ENCODE measurements around the gene NFYB. TPM values are rescaled to one million over a fixed set of nuclear protein-coding genes. Genes with fewer than 3 reads are reported as not detected.

NFYB gene
- total RNA-seq, 4 donors from 2014 or later, result 16.5 to 35.1 (median 21.4) TPM

- no peaks in the 10 kb centered on the region for H3K27me3 ChIP-seq
- no peak for DNase-seq
- no peaks in the 10 kb centered on the region for H3K9me3 ChIP-seq
- intact Hi-C loops (cut with DNase I; ENCODE audit: low total_unique reads) (no loop called here), in situ Hi-C loops (cut with MboI; ENCODE audit: low sequenced_read_pairs in 4 of 4) (no loop called here)
- H3K4me1 ChIP-seq, result peaks cover 35 to 38% of the 10 kb centered on the region in 2 donors
- TF ChIP-seq, protein P1, sequence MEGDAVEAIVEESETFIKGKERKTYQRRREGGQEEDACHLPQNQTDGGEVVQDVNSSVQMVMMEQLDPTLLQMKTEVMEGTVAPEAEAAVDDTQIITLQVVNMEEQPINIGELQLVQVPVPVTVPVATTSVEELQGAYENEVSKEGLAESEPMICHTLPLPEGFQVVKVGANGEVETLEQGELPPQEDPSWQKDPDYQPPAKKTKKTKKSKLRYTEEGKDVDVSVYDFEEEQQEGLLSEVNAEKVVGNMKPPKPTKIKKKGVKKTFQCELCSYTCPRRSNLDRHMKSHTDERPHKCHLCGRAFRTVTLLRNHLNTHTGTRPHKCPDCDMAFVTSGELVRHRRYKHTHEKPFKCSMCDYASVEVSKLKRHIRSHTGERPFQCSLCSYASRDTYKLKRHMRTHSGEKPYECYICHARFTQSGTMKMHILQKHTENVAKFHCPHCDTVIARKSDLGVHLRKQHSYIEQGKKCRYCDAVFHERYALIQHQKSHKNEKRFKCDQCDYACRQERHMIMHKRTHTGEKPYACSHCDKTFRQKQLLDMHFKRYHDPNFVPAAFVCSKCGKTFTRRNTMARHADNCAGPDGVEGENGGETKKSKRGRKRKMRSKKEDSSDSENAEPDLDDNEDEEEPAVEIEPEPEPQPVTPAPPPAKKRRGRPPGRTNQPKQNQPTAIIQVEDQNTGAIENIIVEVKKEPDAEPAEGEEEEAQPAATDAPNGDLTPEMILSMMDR (IDR thresholded peaks at IDR 0.05 in 4 of 5, conservative IDR thresholded peaks at IDR 0.05 in 1 of 5), result no peak
- no peak for TF ChIP-seq POLR2A (IDR thresholded peaks at IDR 0.05)
- H3K27ac ChIP-seq, result no peak overlapping the region
- no peak overlapping the region for H3K4me3 ChIP-seq
- peak in 1 of 2 donors; percentile 19 for ATAC-seq
- peaks cover 7 to 21% of the 10 kb centered on the region in 2 donors for H3K36me3 ChIP-seq
Observed at GRCh38 chr12:104131609-104132008, 6.4 kb downstream of the NFYB start.

DNA sequence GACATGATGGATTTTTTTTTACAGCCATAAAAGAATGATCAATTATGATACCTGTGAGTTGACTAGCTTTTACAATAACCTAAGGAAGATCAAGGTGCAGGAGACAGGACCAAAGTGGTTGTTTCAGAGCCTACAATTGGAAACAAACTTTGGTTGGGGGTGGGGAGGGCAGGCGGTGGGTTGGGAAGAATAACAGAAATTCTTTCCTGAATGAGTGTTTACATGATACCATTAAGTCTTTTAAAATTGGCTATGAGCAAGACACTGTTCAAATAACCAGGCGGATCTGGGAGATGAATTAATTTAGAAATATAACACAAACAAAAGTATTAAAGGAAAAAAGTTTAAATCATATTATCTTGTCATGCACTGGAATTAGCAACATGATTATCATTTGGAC is 7.2 kb downstream of the NFYB start:
- no peaks in the 10 kb centered on the region for H3K9me3 ChIP-seq
- no peak for ATAC-seq

DNA sequence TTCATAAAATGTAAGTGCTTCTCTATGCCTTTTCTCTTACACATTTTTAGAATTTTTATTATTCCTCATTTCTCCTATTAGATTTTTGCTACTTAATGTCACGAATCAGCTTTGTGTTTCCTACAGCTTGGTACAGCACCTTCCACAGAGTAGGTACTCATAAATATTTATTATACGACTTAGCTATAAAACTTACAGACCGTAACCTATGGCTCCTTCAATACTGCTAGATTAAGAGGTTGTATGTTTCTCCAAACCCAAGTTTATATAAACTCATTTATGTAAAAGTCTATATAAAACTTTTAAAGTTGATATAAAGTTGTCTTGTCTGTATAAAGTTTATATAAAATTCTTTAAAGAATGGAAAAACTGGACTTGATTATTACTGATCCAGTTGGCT is 11.5 kb downstream of the NFYB start:
- H3K27me3 ChIP-seq, result no peaks in the 10 kb centered on the region
- in situ Hi-C loops (cut with MboI; ENCODE audit: low sequenced_read_pairs in 4 of 4) (no loop called here), intact Hi-C loops (cut with DNase I; ENCODE audit: low total_unique reads) (no loop called here)
- DNase-seq (no peak), ATAC-seq (no peak)
- no peak overlapping the region for H3K27ac ChIP-seq
- H3K4me3 ChIP-seq, result no peak overlapping the region
- H3K4me1 ChIP-seq, result peaks cover 6 to 13% of the 10 kb centered on the region in 2 donors
- TF ChIP-seq POLR2A (IDR thresholded peaks at IDR 0.05), result no peak
- TF ChIP-seq, protein P1 (IDR thresholded peaks at IDR 0.05 in 4 of 5, conservative IDR thresholded peaks at IDR 0.05 in 1 of 5), result no peak
- peaks cover 10 to 45% of the 10 kb centered on the region in 2 donors for H3K36me3 ChIP-seq
- no peaks in the 10 kb centered on the region for H3K9me3 ChIP-seq

More for the DNA sequence above, 7.2 kb downstream of the NFYB start:
- intact Hi-C loops (cut with DNase I; ENCODE audit: low total_unique reads) (no loop called here), in situ Hi-C loops (cut with MboI; ENCODE audit: low sequenced_read_pairs in 4 of 4) (no loop called here)
- H3K36me3 ChIP-seq, result peaks cover 9 to 29% of the 10 kb centered on the region in 2 donors
- DNase-seq, result no peak
- peaks cover 26 to 29% of the 10 kb centered on the region in 2 donors for H3K4me1 ChIP-seq
- no peak overlapping the region for H3K4me3 ChIP-seq
- no peak for TF ChIP-seq POLR2A (IDR thresholded peaks at IDR 0.05)
- TF ChIP-seq, protein P1 (IDR thresholded peaks at IDR 0.05 in 4 of 5, conservative IDR thresholded peaks at IDR 0.05 in 1 of 5), result no peak
- H3K27me3 ChIP-seq, result no peaks in the 10 kb centered on the region
- no peak overlapping the region for H3K27ac ChIP-seq

DNA sequence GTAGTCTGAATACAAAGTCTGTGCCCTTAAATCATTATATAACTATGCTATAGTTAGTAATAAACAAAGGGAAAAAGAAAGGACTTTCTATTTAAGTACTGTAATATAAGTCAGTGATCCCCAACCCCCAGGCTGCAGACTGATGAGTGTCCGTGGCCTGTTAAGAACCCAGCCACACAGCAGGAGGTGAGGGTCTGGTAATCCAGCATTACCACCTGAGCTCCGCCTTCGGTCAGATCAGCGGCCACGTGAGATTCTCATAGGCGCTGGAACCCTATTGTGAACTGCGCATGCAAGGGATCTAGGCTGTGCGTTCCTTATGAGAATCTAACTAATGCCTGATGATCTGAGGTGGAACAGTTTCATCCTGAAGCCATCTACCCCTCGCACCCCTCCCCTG is 15.7 kb downstream of the NFYB start:
- intact Hi-C loops (cut with DNase I; ENCODE audit: low total_unique reads), result no loop called here
- H3K4me3 ChIP-seq, result no peak overlapping the region
- no peaks in the 10 kb centered on the region for H3K27me3 ChIP-seq
- no peaks in the 10 kb centered on the region for H3K4me1 ChIP-seq
- TF ChIP-seq, protein P1 (IDR thresholded peaks at IDR 0.05 in 4 of 5, conservative IDR thresholded peaks at IDR 0.05 in 1 of 5), result no peak
- TF ChIP-seq POLR2A (IDR thresholded peaks at IDR 0.05), result no peak
- DNase-seq, result no peak
- in situ Hi-C loops (cut with MboI; ENCODE audit: low sequenced_read_pairs in 4 of 4), result loop anchor here in 1 of 4 donors (25.0 kb wide), 1 partner anchor 185 kb away; the partner anchor contains the start of gene HSP90B1
- H3K36me3 ChIP-seq, result peaks cover 3 to 71% of the 10 kb centered on the region in 2 donors
- H3K9me3 ChIP-seq, result no peaks in the 10 kb centered on the region
- H3K27ac ChIP-seq, result no peak overlapping the region
- no peak for ATAC-seq

DNA sequence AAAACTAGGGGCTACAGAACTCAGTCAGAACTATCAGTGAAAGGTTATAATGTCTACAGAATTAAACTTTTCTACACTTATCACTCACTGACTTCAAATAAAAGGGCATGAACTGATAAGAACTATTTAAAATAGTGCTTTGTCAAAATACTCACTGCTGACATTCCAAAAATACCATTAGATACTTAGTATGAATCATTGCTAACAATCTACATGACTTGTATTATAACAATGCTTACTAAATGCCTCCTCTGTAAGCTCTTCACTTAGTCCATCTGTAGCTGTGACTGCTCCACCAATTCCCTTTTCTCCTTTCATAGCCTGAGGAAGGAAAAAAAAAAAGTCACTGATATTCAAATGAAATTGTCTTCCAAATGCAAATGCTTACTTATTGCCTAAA is 17.0 kb downstream of the NFYB start:
- intact Hi-C loops (cut with DNase I; ENCODE audit: low total_unique reads) (no loop called here), in situ Hi-C loops (cut with MboI; ENCODE audit: low sequenced_read_pairs in 4 of 4) (loop anchor here in 1 of 4 donors (25.0 kb wide), 1 partner anchor 184 kb away; the partner anchor contains the start of gene HSP90B1)
- no peaks in the 10 kb centered on the region for H3K9me3 ChIP-seq
- H3K4me1 ChIP-seq, result no peaks in the 10 kb centered on the region
- no peak overlapping the region for H3K4me3 ChIP-seq
- no peak for TF ChIP-seq POLR2A (IDR thresholded peaks at IDR 0.05)
- TF ChIP-seq, protein P1 (IDR thresholded peaks at IDR 0.05 in 4 of 5, conservative IDR thresholded peaks at IDR 0.05 in 1 of 5), result no peak
- H3K36me3 ChIP-seq, result peaks cover 3 to 63% of the 10 kb centered on the region in 2 donors
- no peak overlapping the region for H3K27ac ChIP-seq
- no peak for DNase-seq
- no peaks in the 10 kb centered on the region for H3K27me3 ChIP-seq
- no peak for ATAC-seq

Data from gastrocnemius medialis (tissue), 4 donors.